ENCODE results near the gene DARS1.
A peak's percentile ranks its signal among the peaks of the same experiment; 100 is the strongest.
"Not testable (repeated sequence)": the region's sequence is repeated elsewhere in the genome, so short reads cannot be mapped to it uniquely, and the experiment has no call there.

DARS1 gene

GRCh38 chr2:135888587-135888986 is 96.8 kb downstream of the DARS1 start:
- H3K27ac ChIP-seq (ENCODE audit: low read depth, low read length); H3K4me3 ChIP-seq (ENCODE audit: low read depth, low read length); H3K36me3 ChIP-seq (ENCODE audit: insufficient read depth, low read length): not testable (repeated sequence)

GRCh38 chr2:135885709-135886108 is 99.7 kb downstream of the DARS1 start:
- no peaks in the 10 kb centered on the region for H3K36me3 ChIP-seq (ENCODE audit: insufficient read depth, low read length)
- no peak overlapping the region for H2AFZ ChIP-seq (ENCODE audit: low read length, unreplicated experiment)
- no peak overlapping the region for H3K27ac ChIP-seq (ENCODE audit: low read depth, low read length)
- no peak overlapping the region for H3K4me3 ChIP-seq (ENCODE audit: low read depth, low read length)
- no peaks in the 10 kb centered on the region; the same call in none of the 2 replicates for H3K27me3 ChIP-seq (ENCODE audit: insufficient read depth, low read length)
- H3K4me1 ChIP-seq (ENCODE audit: control insufficient read depth, insufficient read depth, low read length, unreplicated experiment): no peaks in the 10 kb centered on the region
- H3K79me2 ChIP-seq (ENCODE audit: control insufficient read depth, insufficient read depth, low read length, unreplicated experiment): no peaks in the 10 kb centered on the region

More at GRCh38 chr2:135888587-135888986, 96.8 kb downstream of the DARS1 start:
- not testable (repeated sequence) for H2AFZ ChIP-seq (ENCODE audit: low read length, unreplicated experiment); H3K4me1 ChIP-seq (ENCODE audit: control insufficient read depth, insufficient read depth, low read length, unreplicated experiment); H3K27me3 ChIP-seq (ENCODE audit: insufficient read depth, low read length); H3K79me2 ChIP-seq (ENCODE audit: control insufficient read depth, insufficient read depth, low read length, unreplicated experiment)

GRCh38 chr2:135882415-135882814 is 103.0 kb downstream of the DARS1 start:
- Histone ChIP-seq H3K27me3 (ENCODE audit: insufficient read depth, low read length) (no peaks in the 10 kb centered on the region; the same call in none of the 2 replicates), H3K4me1 (ENCODE audit: control insufficient read depth, insufficient read depth, low read length, unreplicated experiment) (no peaks in the 10 kb centered on the region), H3K27ac (ENCODE audit: low read depth, low read length) (no peak overlapping the region), H3K79me2 (ENCODE audit: control insufficient read depth, insufficient read depth, low read length, unreplicated experiment) (no peaks in the 10 kb centered on the region), H2AFZ (ENCODE audit: low read length, unreplicated experiment) (no peak overlapping the region), H3K36me3 (ENCODE audit: insufficient read depth, low read length) (no peaks in the 10 kb centered on the region), H3K4me3 (ENCODE audit: low read depth, low read length) (no peak overlapping the region)

GRCh38 chr2:135876770-135877169 is 108.7 kb downstream of the DARS1 start:
- not testable (repeated sequence) for H3K36me3 ChIP-seq (ENCODE audit: insufficient read depth, low read length); H3K27me3 ChIP-seq (ENCODE audit: insufficient read depth, low read length); H3K27ac ChIP-seq (ENCODE audit: low read depth, low read length)
- H3K79me2 ChIP-seq (ENCODE audit: control insufficient read depth, insufficient read depth, low read length, unreplicated experiment): peaks cover 29% of the 10 kb centered on the region
- peak overlapping the region; percentile 77 for H2AFZ ChIP-seq (ENCODE audit: low read length, unreplicated experiment)
- H3K4me1 ChIP-seq (ENCODE audit: control insufficient read depth, insufficient read depth, low read length, unreplicated experiment): peaks cover 20% of the 10 kb centered on the region
- H3K4me3 ChIP-seq (ENCODE audit: low read depth, low read length): peak overlapping the region; percentile 97

- peaks cover 20% of the 10 kb centered on the region for H3K4me1 ChIP-seq (ENCODE audit: control insufficient read depth, insufficient read depth, low read length, unreplicated experiment)
- H2AFZ ChIP-seq (ENCODE audit: low read length, unreplicated experiment): peak within 1 kb of the TSS; percentile 98
- H3K27ac ChIP-seq (ENCODE audit: low read depth, low read length): peak within 1 kb of the TSS; percentile 77
- peaks cover 29% of the 10 kb centered on the region for H3K79me2 ChIP-seq (ENCODE audit: control insufficient read depth, insufficient read depth, low read length, unreplicated experiment)
- no peaks in the 10 kb centered on the region; the same call in none of the 2 replicates for H3K36me3 ChIP-seq (ENCODE audit: insufficient read depth, low read length)
- no peaks in the 10 kb centered on the region for H3K27me3 ChIP-seq (ENCODE audit: insufficient read depth, low read length)
- peak within 1 kb of the TSS; percentile 97 for H3K4me3 ChIP-seq (ENCODE audit: low read depth, low read length)
These were observed 109.2 kb downstream of the DARS1 start, which contains the start of gene MCM6 for GRCh38 chr2:135876066-135876711. Gene MCM6 (minus strand): TSS chr2:135876443. CDS start chr2:135876365, 78 bp downstream.

GRCh38 chr2:135875491-135876065 is 109.8 kb downstream of the DARS1 start:
- Histone ChIP-seq H3K27me3 (ENCODE audit: insufficient read depth, low read length) (no peaks in the 10 kb centered on the region), H3K27ac (ENCODE audit: low read depth, low read length) (peak overlapping the region; percentile 77), H3K4me3 (ENCODE audit: low read depth, low read length) (peak overlapping the region; percentile 97), H3K4me1 (ENCODE audit: control insufficient read depth, insufficient read depth, low read length, unreplicated experiment) (peaks cover 20% of the 10 kb centered on the region), H2AFZ (ENCODE audit: low read length, unreplicated experiment) (peak overlapping the region; percentile 98), H3K79me2 (ENCODE audit: control insufficient read depth, insufficient read depth, low read length, unreplicated experiment) (peaks cover 29% of the 10 kb centered on the region), H3K36me3 (ENCODE audit: insufficient read depth, low read length) (no peaks in the 10 kb centered on the region; the same call in none of the 2 replicates)

GRCh38 chr2:135874777-135875365 is 110.6 kb downstream of the DARS1 start:
- Histone ChIP-seq H3K79me2 (ENCODE audit: control insufficient read depth, insufficient read depth, low read length, unreplicated experiment) (peaks cover 29% of the 10 kb centered on the region), H3K27ac (ENCODE audit: low read depth, low read length) (no peak overlapping the region), H3K36me3 (ENCODE audit: insufficient read depth, low read length) (no peaks in the 10 kb centered on the region; the same call in none of the 2 replicates)

GRCh38 chr2:135870571-135870970 is 114.9 kb downstream of the DARS1 start:
- peaks cover 20% of the 10 kb centered on the region for H3K4me1 ChIP-seq (ENCODE audit: control insufficient read depth, insufficient read depth, low read length, unreplicated experiment)
- H3K4me3 ChIP-seq (ENCODE audit: low read depth, low read length): no peak overlapping the region
- no peak overlapping the region for H3K27ac ChIP-seq (ENCODE audit: low read depth, low read length)
- peaks cover 25% of the 10 kb centered on the region for H3K79me2 ChIP-seq (ENCODE audit: control insufficient read depth, insufficient read depth, low read length, unreplicated experiment)
- no peaks in the 10 kb centered on the region for H3K27me3 ChIP-seq (ENCODE audit: insufficient read depth, low read length)
- H3K36me3 ChIP-seq (ENCODE audit: insufficient read depth, low read length): peaks cover 21% of the 10 kb centered on the region
- H2AFZ ChIP-seq (ENCODE audit: low read length, unreplicated experiment): no peak overlapping the region

More at GRCh38 chr2:135874777-135875365, 110.6 kb downstream of the DARS1 start:
- Histone ChIP-seq H3K4me1 (ENCODE audit: control insufficient read depth, insufficient read depth, low read length, unreplicated experiment) (peaks cover 20% of the 10 kb centered on the region), H2AFZ (ENCODE audit: low read length, unreplicated experiment) (no peak overlapping the region), H3K4me3 (ENCODE audit: low read depth, low read length) (peak overlapping the region; percentile 97), H3K27me3 (ENCODE audit: insufficient read depth, low read length) (no peaks in the 10 kb centered on the region)

- no peak overlapping the region for H2AFZ ChIP-seq (ENCODE audit: low read length, unreplicated experiment)
- H3K4me1 ChIP-seq (ENCODE audit: control insufficient read depth, insufficient read depth, low read length, unreplicated experiment): no peaks in the 10 kb centered on the region
- no peak overlapping the region for H3K4me3 ChIP-seq (ENCODE audit: low read depth, low read length)
- peaks cover 48% of the 10 kb centered on the region for H3K36me3 ChIP-seq (ENCODE audit: insufficient read depth, low read length)
- H3K27me3 ChIP-seq (ENCODE audit: insufficient read depth, low read length): no peaks in the 10 kb centered on the region
- no peak overlapping the region for H3K27ac ChIP-seq (ENCODE audit: low read depth, low read length)
- no peaks in the 10 kb centered on the region for H3K79me2 ChIP-seq (ENCODE audit: control insufficient read depth, insufficient read depth, low read length, unreplicated experiment)
These were observed 122.2 kb downstream of the DARS1 start for GRCh38 chr2:135863233-135863632.

- Histone ChIP-seq H2AFZ (ENCODE audit: low read length, unreplicated experiment) (no peak overlapping the region), H3K27me3 (ENCODE audit: insufficient read depth, low read length) (no peaks in the 10 kb centered on the region), H3K27ac (ENCODE audit: low read depth, low read length) (no peak overlapping the region), H3K4me1 (ENCODE audit: control insufficient read depth, insufficient read depth, low read length, unreplicated experiment) (no peaks in the 10 kb centered on the region), H3K4me3 (ENCODE audit: low read depth, low read length) (no peak overlapping the region), H3K79me2 (ENCODE audit: control insufficient read depth, insufficient read depth, low read length, unreplicated experiment) (no peaks in the 10 kb centered on the region), H3K36me3 (ENCODE audit: insufficient read depth, low read length) (peaks cover 47% of the 10 kb centered on the region)
These were observed 122.7 kb downstream of the DARS1 start for GRCh38 chr2:135862718-135863117.

Data from ACC112 (cell line).